H1 (cell line): ENCODE data around the gene CLDN24. TPM values are rescaled to one million over a fixed set of nuclear protein-coding genes. Genes with fewer than 3 reads are reported as not detected.

Experiments
- CTCF ChIA-PET: fragments of 300-600 bp; sonication (Branson Sonifier 250); formaldehyde crosslinking; loops from one replicate; lab custom pipeline; 2021; ENCODE audit not compliant: partially characterized antibody; lab: Charles Lee
- POLR2A ChIA-PET: fragments of 300-600 bp; sonication (Branson Sonifier 250); formaldehyde crosslinking; loops from one replicate; lab custom pipeline; 2021; ENCODE audit warnings: inconsistent platforms; ENCODE audit not compliant: partially characterized antibody; lab: Charles Lee
- DNase-seq, 2 experiments: peaks; one replicate each; pipeline versions ENCODE4 v3.0.0 to v3.0.0-alpha.2; 2010 to 2022; ENCODE audit warnings: low spot score in 2 of 2, low read depth in 1 of 2, mixed read lengths in 1 of 2
- FAIRE-seq: peaks from 2 replicates; lab custom pipeline; 2011; peaks lifted over from hg19 to GRCh38; lab: Jason Lieb, UNC
- H2AFZ ChIP-seq: 2 replicates; pipeline ENCODE4 v1.8.1; 2012; ENCODE audit warnings: low read length, inconsistent platforms
- H2AK5ac ChIP-seq: 2 replicates; pipeline ENCODE4 v1.6.1; 2013; ENCODE audit warnings: low read depth, low read length
- H2BK120ac ChIP-seq: replicated peaks from 2 replicates; pipeline ENCODE3; 2013; ENCODE audit warnings: low read depth, low read length, inconsistent platforms
- H2BK12ac ChIP-seq: 2 replicates; pipeline ENCODE4 v1.6.1; 2013; ENCODE audit warnings: low read depth, low read length
- H2BK15ac ChIP-seq: 2 replicates; pipeline ENCODE4 v1.6.1; 2013; ENCODE audit warnings: low read length
- H2BK20ac ChIP-seq: 2 replicates; pipeline ENCODE4 v1.6.1; 2013; ENCODE audit warnings: low read length
- H2BK5ac ChIP-seq: 2 replicates; pipeline ENCODE4 v1.6.1; 2013; ENCODE audit warnings: low read depth, low read length
- H3K14ac ChIP-seq: 2 replicates; pipeline ENCODE4 v1.6.1; 2013; ENCODE audit warnings: inconsistent platforms; ENCODE audit not compliant: insufficient read length
- H3K18ac ChIP-seq: 2 replicates; pipeline ENCODE4 v1.6.1; 2013; ENCODE audit warnings: low read length; ENCODE audit errors: extremely low read depth
- H3K23ac ChIP-seq: 2 replicates; pipeline ENCODE4 v1.6.1; 2013; ENCODE audit warnings: inconsistent platforms; ENCODE audit not compliant: insufficient read length
- H3K23me2 ChIP-seq: 2 replicates; pipeline ENCODE4 v1.6.1; 2013; ENCODE audit warnings: low read depth, low read length
- H3K27ac ChIP-seq: 2 replicates; pipeline ENCODE4 v1.6.1; 2011; ENCODE audit warnings: low read depth, low read length, inconsistent platforms
- H3K27me3 ChIP-seq, 4 experiments: replicated peaks in 1 of 4; 1 replicate in 1 of 4; 2 replicates in 3 of 4; pipeline versions ENCODE4 v1.6.1 to v1.8.1; 2011 to 2013; ENCODE audit warnings: low read length in 3 of 4, mild to moderate bottlenecking in 3 of 4, inconsistent platforms in 2 of 4, mixed read lengths in 2 of 4, moderate library complexity in 1 of 4; ENCODE audit not compliant: control insufficient read depth in 3 of 4, insufficient read depth in 3 of 4; ENCODE audit errors: extremely low read depth in 1 of 4
- H3K36me3 ChIP-seq, 4 experiments: 2 replicates each; pipeline versions ENCODE4 v1.6.1 to v1.8.1; 2011 to 2013; ENCODE audit warnings: mild to moderate bottlenecking in 4 of 4, low read length in 3 of 4, moderate library complexity in 2 of 4, control low read depth in 1 of 4, inconsistent platforms in 1 of 4; ENCODE audit not compliant: insufficient read depth in 4 of 4, control insufficient read depth in 2 of 4
- H3K4ac ChIP-seq: replicated peaks from 2 replicates; pipeline ENCODE3; 2013; ENCODE audit warnings: low read length, low read depth, mixed read lengths, inconsistent platforms; ENCODE audit not compliant: insufficient read length
- H3K4me1 ChIP-seq, 4 experiments: replicated peaks in 1 of 4; 1 replicate in 1 of 4; 2 replicates in 3 of 4; pipeline versions ENCODE4 v1.6.1 to v1.8.1; 2011 to 2013; ENCODE audit warnings: low read length in 3 of 4, inconsistent platforms in 2 of 4, mixed read lengths in 1 of 4; ENCODE audit not compliant: insufficient read depth in 4 of 4, control insufficient read depth in 3 of 4
- H3K4me2 ChIP-seq, 2 experiments: 2 replicates each; pipeline versions ENCODE4 v1.6.1 to v1.8.1; 2011 to 2013; ENCODE audit warnings: low read depth in 2 of 2, low read length in 2 of 2, control low read depth in 1 of 2, inconsistent platforms in 1 of 2, mild to moderate bottlenecking in 1 of 2; ENCODE audit not compliant: insufficient read depth in 1 of 2
- H3K4me3 ChIP-seq, 4 experiments: fragments of 200-600, 300-600 bp in 1 of 4; sonication (generic), shearing (Covaris generic), sonication (Bioruptor Twin) in 1 of 4; 2 replicates each; pipeline versions ENCODE4 v1.5.1 to v1.8.1; 2011 to 2016; ENCODE audit warnings: low read length in 4 of 4, low read depth in 3 of 4, control low read depth in 2 of 4, inconsistent platforms in 2 of 4, mild to moderate bottlenecking in 2 of 4, mixed read lengths in 1 of 4, moderate library complexity in 1 of 4; ENCODE audit not compliant: insufficient read depth in 2 of 4; ENCODE audit errors: extremely low read depth in 1 of 4
- H3K56ac ChIP-seq: replicated peaks from 2 replicates; pipeline ENCODE3; 2013; ENCODE audit warnings: low read depth, mild to moderate bottlenecking, mixed read lengths, low read length, inconsistent platforms; ENCODE audit not compliant: insufficient read length
- H3K79me1 ChIP-seq: 2 replicates; pipeline ENCODE4 v1.6.1; 2013; ENCODE audit warnings: low read depth, low read length, control low read depth
- H3K79me2 ChIP-seq, 2 experiments: 2 replicates each; pipeline versions ENCODE4 v1.6.1 to v1.8.1; 2012 to 2013; ENCODE audit warnings: low read length in 2 of 2, mild to moderate bottlenecking in 2 of 2, inconsistent platforms in 1 of 2; ENCODE audit not compliant: insufficient read depth in 2 of 2, control insufficient read depth in 1 of 2
- H3K9ac ChIP-seq, 4 experiments: replicated peaks in 1 of 4; 1 replicate in 1 of 4; 2 replicates in 3 of 4; pipeline versions ENCODE4 v1.6.1 to v1.8.1; 2011 to 2013; ENCODE audit warnings: low read depth in 3 of 4, low read length in 3 of 4, control low read depth in 2 of 4, mild to moderate bottlenecking in 2 of 4, moderate library complexity in 2 of 4, inconsistent platforms in 1 of 4; ENCODE audit errors: extremely low read depth in 1 of 4
- H3K9me3 ChIP-seq, 2 experiments: 2 replicates each; pipeline versions ENCODE4 v1.6.1 to v1.8.1; 2012 to 2013; ENCODE audit warnings: mild to moderate bottlenecking in 2 of 2, moderate library complexity in 2 of 2, control low read depth in 1 of 2, inconsistent platforms in 1 of 2, low read depth in 1 of 2, low read length in 1 of 2, mixed read lengths in 1 of 2; ENCODE audit not compliant: insufficient read depth in 2 of 2
- H4K20me1 ChIP-seq, 2 experiments: replicated peaks in 1 of 2; 2 replicates each; pipeline versions ENCODE3 to v1.8.1; 2011 to 2013; ENCODE audit warnings: inconsistent platforms in 2 of 2, low read length in 2 of 2, mild to moderate bottlenecking in 1 of 2; ENCODE audit not compliant: insufficient read depth in 2 of 2, control insufficient read depth in 1 of 2
- H4K5ac ChIP-seq: 2 replicates; pipeline ENCODE4 v1.6.1; 2013; ENCODE audit warnings: low read length, low read depth, mixed read lengths, inconsistent platforms; ENCODE audit not compliant: insufficient read length
- H4K8ac ChIP-seq: 2 replicates; pipeline ENCODE4 v1.8.0; 2013; ENCODE audit warnings: mild to moderate bottlenecking, moderate library complexity, low read length, inconsistent platforms; ENCODE audit not compliant: insufficient read depth; ENCODE audit errors: extremely low read depth
- H4K91ac ChIP-seq: replicated peaks from 2 replicates; pipeline ENCODE3; 2013; ENCODE audit warnings: low read length, mixed read lengths, inconsistent platforms; ENCODE audit not compliant: insufficient read length
- CREB1 ChIP-seq: IDR thresholded peaks from 2 replicates; pipeline ENCODE4 v1.6.1; 2012; ENCODE audit warnings: inconsistent platforms
- EGR1 ChIP-seq: IDR thresholded peaks from 2 replicates; pipeline ENCODE4 v1.6.1; 2011; ENCODE audit warnings: low read depth, low read length, borderline replicate concordance
- YY1 ChIP-seq: IDR thresholded peaks from 2 replicates; pipeline ENCODE4 v1.6.1; 2011; ENCODE audit warnings: low read depth, mild to moderate bottlenecking, low read length
- ZNF274 ChIP-seq: IDR thresholded peaks from 2 replicates; pipeline ENCODE4 v1.7.0; 2012; ENCODE audit warnings: low read length, borderline replicate concordance; ENCODE audit errors: extremely low read depth
- WGBS, 2 experiments: shearing (Covaris generic) in 1 of 2; methylation state at CpG; one replicate each; pipeline versions ENCODE4 v1.1.6 to v1.1.7; 2013 to 2015; ENCODE audit warnings: low lambda C conversion rate in 2 of 2, mixed read lengths in 2 of 2, inconsistent platforms in 1 of 2, low coverage in 1 of 2, missing lambda C conversion rate in 1 of 2; ENCODE audit not compliant: insufficient replicate concordance in 2 of 2, insufficient coverage in 1 of 2, insufficient read length in 1 of 2; ENCODE audit errors: extremely low coverage in 1 of 2, missing lambda C conversion rate in 1 of 2; 5-methylcytosine and 5-hydroxymethylcytosine counted together
- polyA plus RNA-seq, 7 experiments: library from polyadenylated mRNA; depleted of rRNA in 3 of 7; stranded (reverse) in 5 of 7; unstranded in 2 of 7; fragments of >200 nt in 5 of 7; fragments of 200-250 nt in 2 of 7; gene quantifications; 1 replicate in 5 of 7; 2 replicates in 1 of 7; 4 replicates in 1 of 7; pipeline versions ENCODE4 v1.2.1 to v1.2.3, GENCODE V29; 2011 to 2013; ENCODE audit warnings: missing spikeins in 2 of 7, mixed read lengths in 2 of 7
- total RNA-seq: library from RNA; stranded (reverse); fragmentation: NEBNext Ultra II Directional; extraction: Animal tissue kit (Norgen Biotek cat#: 25700); gene quantifications from 2 replicates; pipeline ENCODE4 v1.2.1, GENCODE V29; 2021

Gene CLDN24
- total and polyA plus RNA-seq, 2 of the 8 experiments (the other 6 are each of a cell fraction or from before 2014, with no cell fraction given), result not detected

DNA sequence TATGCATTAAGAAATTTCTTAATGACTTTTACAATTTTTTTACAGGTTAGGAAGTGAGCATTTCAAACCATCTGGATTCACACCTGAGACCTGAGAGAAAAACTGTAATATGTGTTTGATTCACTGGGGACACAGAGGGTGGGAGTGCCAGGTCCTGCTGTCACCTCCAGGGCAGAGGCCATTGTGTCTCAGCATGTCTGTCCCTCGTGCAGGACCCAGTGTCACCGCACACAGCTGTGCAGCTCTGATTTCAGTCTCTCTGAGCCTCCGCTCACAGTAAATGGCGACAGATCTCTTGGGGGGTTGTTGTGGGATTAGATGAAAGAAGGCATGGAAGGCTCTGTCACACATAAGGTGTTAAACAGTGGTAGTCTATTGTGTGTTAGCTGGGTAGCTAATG, 23.0 kb upstream of the CLDN24 start:
- H3K27ac ChIP-seq, result no peak overlapping the region
- H3K14ac ChIP-seq, result no peak overlapping the region
- no peaks in the 10 kb centered on the region for H3K27me3 ChIP-seq
- H3K23me2 ChIP-seq, result no peaks in the 10 kb centered on the region; the same call in 1 of the 2 replicates
- H2BK20ac ChIP-seq, result no peak overlapping the region
- H2AK5ac ChIP-seq, result no peak overlapping the region
- H3K18ac ChIP-seq, result no peak overlapping the region
- no peaks in the 10 kb centered on the region for H3K36me3 ChIP-seq
- no peak overlapping the region for H3K23ac ChIP-seq
- peak overlapping the region; percentile 86; the same call in 1 of the 2 replicates for H4K8ac ChIP-seq
- no peak overlapping the region for H3K9ac ChIP-seq
- no peak overlapping the region for H2BK15ac ChIP-seq
- H3K56ac ChIP-seq, result no peak overlapping the region
- DNase-seq, result no peak
- no peak overlapping the region for H4K5ac ChIP-seq
- no peaks in the 10 kb centered on the region for H3K79me2 ChIP-seq
- no peak overlapping the region for H3K4me3 ChIP-seq
- no peak overlapping the region for H4K91ac ChIP-seq
- no peak for TF ChIP-seq ZNF274
- TF ChIP-seq YY1, result no peak
- TF ChIP-seq EGR1, result no peak
- no peak for TF ChIP-seq CREB1
- H3K4me1 ChIP-seq, result no peaks in the 10 kb centered on the region
- H3K79me1 ChIP-seq, result no peaks in the 10 kb centered on the region
- no peak overlapping the region for H2AFZ ChIP-seq
- no peaks in the 10 kb centered on the region for H4K20me1 ChIP-seq
- no peak overlapping the region for H2BK12ac ChIP-seq
- H2BK120ac ChIP-seq, result no peak overlapping the region
- FAIRE-seq, result no peak
- no peak overlapping the region for H3K4me2 ChIP-seq
- H3K9me3 ChIP-seq, result no peaks in the 10 kb centered on the region
- POLR2A ChIA-PET, result no interaction called here
- CTCF ChIA-PET, result interaction anchor here (0.7 kb wide), 1 partner anchor 489 kb away, joined by 3 read pairs; no protein-coding TSS in a partner anchor
- H3K4ac ChIP-seq, result no peak overlapping the region
- no peak overlapping the region for H2BK5ac ChIP-seq
- 92% methylated on average over 4 of the region's 4 CpGs; no CpG with 5 or more reads in 1 of the 2 experiments for WGBS, 2 experiments
